Stimulated activated CD4-positive, alpha-beta T cell treated with anti-CD3 and anti-CD28 coated beads, Interleukin-1b, Interleukin-23, amount 100 ng/mL, for 4 hours (primary cell): Measurements from ENCODE around the gene ACSBG1.

ENCODE experiments used
- DNase-seq, 2 donors: peaks; one replicate each; pipeline ENCODE4 v3.0.0-alpha.2; 2020; ENCODE audit warnings: low read depth in 2 of 2

The ACSBG1 gene

DNA sequence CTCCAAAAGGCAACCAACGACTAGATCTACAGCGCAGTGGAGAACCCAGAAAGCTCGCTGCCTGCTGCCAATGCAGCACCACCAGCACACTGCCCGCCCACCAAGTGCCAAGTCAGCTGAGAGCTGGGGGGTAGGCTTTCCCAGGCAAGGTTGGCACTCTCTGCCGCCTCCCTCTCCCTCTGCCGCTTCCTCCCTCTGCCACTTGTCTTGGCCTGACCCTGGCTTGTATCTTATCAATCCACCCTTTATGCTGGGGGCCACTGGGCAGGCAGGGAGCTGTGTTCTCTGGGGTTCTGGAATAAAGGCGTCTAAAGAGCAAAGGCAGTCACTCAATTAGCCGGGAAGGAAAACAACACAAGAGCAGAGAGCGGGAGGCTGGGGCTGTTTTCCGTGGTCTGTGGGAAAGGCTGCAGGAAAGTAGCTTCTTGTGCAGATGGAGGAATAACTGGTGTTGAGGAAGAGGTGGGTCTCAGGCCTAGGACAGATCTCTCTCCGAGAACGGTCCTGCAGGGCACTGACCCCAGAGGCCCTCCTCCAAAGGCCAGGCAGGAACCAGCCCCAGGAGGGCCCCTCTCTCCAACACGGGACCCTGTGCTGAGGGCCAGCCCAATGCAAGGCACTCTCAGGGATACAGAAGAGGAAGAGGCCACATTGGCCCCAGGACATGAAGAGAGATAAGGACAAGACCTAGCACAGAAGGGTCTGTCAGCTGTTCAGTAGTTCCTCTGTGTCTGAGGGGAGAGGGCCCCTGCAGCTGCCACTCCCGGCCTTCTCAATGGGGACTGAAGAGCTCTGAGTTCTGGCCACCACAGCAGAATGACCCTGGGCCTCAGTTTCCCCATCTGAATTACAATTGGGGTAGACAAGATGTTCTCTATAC lies 30.8 kb downstream of the ACSBG1 start:
- no peak for DNase-seq

DNA sequence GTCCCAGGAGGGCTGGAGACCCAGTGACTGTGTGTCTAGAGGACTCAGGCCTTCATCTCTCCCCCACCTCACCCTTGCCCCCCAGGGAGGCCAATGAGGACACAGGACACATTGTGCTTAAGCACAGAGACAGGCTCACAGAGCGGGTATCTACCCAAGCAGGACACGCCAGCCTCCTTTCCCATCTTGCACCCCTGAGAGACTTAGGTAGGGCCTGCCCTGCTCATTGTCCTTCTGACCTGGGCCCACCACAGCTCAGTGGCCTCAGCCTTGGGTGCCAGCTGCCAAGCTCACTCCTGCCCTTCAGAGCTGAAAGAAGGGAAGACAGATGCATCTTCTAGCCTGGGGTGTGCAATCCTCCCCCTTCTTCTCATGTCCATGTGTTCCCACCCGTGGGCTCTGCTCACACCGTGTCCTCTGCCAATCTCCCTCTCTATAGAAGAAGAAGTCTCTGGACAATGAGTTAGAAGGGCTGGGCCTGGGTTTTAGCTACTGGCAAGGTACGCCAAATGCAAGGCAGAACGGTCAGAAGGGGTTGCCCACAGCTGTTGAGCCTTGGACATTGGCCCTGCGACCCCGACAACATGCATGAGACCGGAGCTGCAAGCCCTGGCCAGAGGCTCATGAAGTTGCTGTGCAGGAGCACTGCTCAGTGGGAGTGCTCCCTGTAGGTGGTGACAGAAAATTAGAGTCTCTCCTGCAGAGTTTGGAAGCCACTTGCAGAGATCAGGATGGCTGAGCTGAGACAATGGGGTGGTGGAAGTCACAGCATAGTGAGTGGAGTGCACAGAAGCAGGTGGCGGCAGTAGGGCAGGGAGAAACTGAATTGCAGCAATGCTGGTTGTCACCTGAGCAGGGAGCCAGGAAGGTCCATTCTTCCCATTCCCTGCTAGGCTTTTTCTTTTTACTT lies 32.8 kb downstream of the ACSBG1 start:
- no peak for DNase-seq

DNA sequence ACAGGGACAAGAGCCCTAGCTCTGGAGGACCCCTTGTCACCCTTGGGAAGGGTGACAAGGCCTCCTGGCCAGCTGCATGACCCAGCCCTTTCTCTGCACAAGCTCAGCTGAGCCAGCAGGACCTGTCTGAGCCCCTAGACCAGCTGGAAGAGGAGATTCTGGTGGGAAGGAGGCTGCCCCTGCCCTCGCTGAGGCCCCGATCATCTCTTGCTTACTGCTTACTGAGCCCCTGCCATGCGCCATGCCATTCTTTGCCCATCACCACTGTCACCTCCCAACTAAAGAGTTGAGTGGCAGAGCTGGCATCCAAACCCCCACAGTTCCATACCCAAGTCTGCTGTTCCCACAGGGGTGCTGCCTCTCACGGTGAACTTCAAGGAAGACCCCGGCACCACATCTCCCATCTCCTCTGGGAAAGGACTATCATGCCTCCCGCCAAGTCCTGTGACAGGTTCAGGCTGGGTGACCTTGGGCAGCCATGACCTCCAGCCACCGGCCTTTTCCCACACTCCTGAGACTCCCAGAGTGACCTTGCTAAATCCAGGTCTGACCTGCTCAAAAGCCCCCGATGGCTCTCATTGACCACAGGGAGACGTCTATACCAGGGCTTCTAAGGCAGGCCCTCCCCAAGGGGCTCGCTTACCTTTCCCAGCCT lies 34.0 kb downstream of the ACSBG1 start:
- no peak for DNase-seq

- no peak for DNase-seq
Observed at GRCh38 chr15:78197632-78198031, 36.7 kb downstream of the ACSBG1 start.

DNA sequence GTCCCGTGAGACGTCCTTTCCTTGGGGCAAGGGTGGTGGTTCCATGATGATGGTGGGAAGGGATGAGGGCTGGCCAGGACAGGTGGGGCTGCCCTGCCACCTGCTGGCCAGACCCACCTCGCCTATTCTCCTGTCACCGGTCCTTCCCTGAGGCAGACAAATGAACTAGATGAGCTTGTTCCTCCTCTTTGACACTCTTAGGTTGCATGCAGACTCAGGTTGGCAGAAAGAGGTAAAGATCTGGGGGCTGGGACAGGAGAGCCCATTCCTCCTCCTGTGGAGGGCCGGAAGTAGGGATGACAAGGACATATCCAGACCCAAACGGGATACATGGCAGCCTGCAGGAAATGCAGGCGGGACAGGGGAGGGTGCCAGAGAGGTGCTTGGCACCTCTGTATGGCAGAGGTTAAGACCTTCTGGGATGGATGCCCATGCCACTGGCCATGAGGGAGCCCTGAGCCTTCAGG lies 38.6 kb downstream of the ACSBG1 start:
- DNase-seq = peak; percentile 34 to 35

DNA sequence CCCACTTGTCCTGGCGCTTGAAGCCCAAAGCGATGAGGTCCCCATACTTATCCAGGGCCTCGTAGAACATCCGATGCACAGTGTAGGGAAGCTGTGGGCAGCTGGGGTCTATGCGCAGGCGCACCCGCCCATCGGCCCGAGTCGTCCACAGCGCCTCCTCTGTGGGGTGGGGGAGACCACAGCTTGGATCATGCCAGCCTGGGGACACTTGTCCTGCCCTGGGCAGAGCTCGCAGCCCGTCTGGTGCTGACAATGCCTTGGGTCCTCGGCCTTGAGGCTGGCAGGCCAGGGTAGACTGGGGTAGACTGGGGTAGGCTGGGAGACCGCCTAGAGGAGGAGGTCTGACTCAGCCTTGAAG lies 39.8 kb downstream of the ACSBG1 start:
- DNase-seq = no peak

GRCh38 chr15:78193731-78194567 lies 40.4 kb downstream of the ACSBG1 start:
- DNase-seq = no peak

DNA sequence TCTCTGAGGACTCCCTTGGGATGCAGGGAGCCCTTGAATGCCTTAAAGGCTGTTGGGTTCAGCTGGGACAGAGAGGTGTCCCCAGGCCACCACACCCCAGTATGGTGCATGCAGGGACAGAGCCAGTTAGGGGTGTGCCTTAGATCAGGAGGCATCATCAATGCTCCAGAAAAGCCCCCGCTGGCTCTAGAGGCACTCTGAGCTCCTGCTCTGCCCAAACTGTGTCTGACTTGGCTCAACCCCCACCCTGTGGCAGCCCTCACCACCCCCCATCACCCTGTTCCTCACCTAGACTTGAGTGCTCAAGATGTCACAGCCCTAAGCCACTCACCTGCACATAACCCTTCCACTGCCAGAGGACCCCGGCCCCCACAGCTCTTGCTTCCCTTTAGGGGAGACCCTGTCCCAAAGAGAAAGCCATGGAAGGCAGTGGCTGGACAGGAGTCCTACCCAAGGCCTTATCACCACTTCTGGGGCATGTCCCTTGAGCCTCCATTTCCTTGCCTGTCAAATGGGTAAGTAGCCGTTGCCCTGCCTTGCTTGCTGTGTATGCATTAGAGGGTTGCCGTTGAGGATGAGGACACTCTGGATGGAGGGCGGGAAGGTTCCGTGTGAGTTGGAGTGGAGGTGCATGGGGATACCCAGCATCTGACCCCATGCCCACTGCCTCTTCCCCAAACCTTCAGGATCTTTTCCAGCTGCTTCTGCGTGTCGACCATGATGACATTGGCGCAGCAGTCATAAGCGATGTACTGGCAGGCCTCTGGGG lies 41.4 kb downstream of the ACSBG1 start:
- DNase-seq = no peak

DNA sequence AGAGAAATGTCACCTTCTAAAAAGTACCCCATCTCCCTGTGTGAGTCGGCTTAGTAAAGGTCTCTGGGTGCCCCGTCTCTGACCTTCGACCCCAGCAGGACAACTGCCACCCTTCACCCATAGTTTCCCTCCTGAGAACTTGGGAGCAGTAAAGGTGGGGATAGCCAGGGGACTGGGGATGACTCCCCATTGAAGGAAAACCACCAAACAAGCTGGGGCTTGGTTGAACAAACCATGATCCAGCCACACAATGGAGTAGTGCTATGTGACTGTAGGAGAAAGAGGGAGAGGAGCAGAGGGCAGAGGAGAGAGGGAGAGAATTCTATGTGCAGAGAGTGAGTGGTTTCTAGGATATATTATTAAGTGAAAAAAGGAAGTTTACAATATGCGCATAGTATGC lies 51.5 kb downstream of the ACSBG1 start:
- DNase-seq = no peak

DNA sequence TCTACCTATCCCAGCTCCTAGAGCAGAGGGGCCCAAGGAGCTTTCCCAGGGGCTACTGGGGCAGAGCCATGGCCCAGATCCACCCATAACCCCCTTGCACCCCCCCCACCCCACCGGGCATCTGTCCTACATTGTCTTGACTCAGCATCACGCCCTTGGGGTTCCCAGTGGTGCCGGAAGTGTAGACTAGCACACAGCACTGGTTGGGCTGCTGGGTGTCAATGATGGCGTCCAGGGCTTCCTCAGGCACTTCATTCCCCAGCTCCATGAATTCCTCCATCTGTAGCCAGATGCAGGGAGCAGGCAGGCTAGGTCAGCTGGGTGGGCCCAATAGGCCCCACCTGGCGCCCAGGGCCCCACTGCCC lies 52.0 kb downstream of the ACSBG1 start:
- DNase-seq = no peak

DNA sequence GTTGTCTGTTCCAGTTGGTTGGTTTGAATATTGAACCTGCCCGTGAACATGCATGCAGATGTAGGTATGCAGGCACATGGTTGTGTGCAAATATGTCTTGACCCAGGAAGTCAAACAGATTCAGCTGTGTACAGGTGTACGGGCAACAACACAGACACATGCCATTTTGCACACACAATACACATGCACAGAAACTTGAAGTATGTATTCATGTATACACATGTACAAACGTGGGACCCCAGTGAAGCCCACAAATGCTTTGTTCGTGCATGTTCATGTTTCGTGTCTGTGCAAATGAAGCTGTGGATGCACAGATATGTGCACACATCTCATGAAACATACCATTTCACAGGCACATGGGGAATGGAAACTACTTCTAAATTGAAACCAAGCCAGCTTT lies 54.5 kb downstream of the ACSBG1 start:
- no peak for DNase-seq

DNA sequence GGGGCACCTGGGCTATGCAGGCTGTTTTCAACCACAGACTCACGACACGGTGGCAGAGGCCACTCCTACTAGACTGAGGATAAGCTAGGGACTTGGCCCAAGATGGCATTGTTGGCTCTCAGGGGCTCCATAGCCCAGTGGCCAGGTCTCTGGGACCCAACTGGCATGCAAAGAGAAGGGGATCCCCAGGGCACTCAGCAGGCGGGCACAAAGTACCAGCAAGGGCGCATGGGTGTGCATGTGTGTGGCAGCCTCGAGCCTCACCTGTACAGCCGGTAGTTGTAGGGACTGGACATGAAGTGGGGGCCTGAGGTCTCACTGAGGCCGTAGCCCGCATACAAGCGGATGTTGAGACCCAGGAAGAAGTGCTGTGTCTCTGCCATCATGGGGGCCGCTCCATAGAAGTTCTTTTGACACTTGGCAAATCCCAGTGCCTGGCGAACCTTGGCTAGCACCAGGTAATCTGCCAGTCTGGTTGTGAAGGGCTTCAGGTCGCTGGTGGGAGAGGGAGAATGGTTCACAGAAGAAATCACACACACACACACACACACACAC lies 55.0 kb downstream of the ACSBG1 start:
- no peak for DNase-seq

- DNase-seq = no peak
Observed at GRCh38 chr15:78178064-78178463, 56.3 kb downstream of the ACSBG1 start.

GRCh38 chr15:78177447-78177873 lies 56.9 kb downstream of the ACSBG1 start:
- peak in 1 of 2 donors; percentile 15 for DNase-seq

DNA sequence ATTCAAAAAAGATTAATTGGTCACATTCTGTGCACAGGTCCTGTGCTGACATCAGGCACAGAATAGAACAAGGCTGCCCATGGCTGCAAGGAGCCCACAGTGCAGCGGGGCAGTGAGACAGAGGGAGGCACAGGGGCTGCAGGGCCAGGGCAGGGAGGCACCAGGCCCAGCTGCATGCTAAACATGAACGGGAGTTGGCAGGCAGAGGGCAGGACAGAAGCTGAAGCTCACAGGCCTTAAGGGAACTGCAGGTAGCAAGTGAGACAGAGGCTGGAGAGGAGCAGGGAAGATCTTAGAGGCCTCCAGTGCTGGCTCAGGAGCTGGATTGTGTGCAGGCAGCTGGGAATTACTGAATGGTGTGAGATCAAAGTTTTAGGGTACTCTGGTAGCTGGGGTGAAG lies 59.0 kb downstream of the ACSBG1 start:
- DNase-seq = no peak

GRCh38 chr15:78174401-78174800 lies 60.0 kb downstream of the ACSBG1 start:
- no peak for DNase-seq

GRCh38 chr15:78171864-78172472 lies 62.4 kb downstream of the ACSBG1 start:
- no peak for DNase-seq

- DNase-seq = no peak
Observed at GRCh38 chr15:78170848-78171773, 63.3 kb downstream of the ACSBG1 start.

- no peak for DNase-seq
Observed at GRCh38 chr15:78168608-78169007, 65.8 kb downstream of the ACSBG1 start.
